Measurements from ENCODE around the gene HDAC4.
"Not testable (repeated sequence)": the region's sequence is repeated elsewhere in the genome, so short reads cannot be mapped to it uniquely, and the experiment has no call there.

Gene HDAC4

DNA sequence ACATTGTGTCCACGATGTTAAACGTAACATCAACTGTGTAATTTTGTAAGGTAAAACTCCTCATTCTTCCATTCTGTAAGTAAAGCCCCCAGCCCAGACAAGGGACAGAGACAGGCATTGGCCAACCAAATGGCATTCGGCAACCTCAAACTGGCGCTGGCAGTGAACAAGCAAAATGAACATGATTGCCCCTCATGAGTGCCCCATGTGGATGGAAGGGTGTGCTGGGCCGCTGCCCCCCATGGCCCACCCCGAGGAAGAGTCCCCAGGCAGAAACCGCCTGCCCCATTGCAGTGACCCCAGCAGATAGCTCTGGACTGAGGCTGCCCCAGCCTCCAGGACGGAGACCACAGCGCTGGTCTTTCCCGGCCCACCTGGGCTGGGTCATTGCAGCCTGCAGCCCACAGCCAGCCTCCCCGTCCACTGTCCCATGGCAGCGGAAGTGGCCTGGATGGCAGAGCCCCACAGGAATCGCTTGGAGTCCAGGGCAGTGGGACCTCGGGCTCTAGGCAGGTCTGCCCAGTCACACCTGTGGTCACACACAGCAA is 220.2 kb downstream of the HDAC4 start:
- no peak for ATAC-seq

DNA sequence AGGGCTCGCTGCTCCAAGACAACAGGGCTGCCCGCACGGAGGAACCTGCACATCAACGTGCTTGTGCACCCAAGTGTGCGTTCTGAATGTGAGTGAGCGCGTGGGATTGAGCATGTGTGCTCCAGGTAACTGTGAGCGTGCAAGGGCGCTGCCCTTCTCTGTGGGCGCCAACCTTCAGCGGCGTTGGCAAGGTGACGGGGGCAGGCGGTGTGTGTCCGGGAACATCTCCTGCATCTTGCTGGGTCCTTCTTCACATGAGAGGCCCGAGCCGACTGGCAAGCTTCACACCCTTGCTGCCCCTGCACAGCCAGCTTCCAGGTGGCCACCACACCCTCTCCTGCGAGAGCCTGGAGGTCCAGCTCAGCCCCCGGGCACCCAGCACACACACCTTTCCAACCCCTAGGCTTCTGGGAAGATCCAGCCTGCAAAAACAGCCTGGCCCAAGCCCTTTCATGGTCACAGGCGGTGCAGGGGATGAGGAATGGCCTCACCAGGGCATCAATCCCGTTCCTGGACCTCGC is 220.9 kb downstream of the HDAC4 start:
- no peak for ATAC-seq

DNA sequence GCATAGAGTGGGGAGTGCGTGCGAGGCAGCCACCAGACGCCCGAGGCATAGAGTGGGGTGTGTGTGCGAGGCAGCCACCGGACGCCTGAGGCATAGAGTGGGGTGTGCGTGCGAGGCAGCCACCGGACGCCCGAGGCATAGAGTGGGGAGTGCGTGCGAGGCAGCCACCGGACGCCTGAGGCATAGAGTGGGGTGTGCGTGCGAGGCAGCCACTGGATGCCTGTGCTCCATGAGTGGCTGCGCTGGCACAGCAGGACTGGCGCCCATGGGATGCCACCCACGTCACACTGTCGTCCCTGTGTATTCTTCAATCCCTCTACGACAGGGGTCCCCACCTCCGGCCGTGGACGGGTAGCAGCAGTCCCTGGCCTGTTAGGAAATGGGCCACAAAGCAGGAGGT is 221.9 kb downstream of the HDAC4 start:
- ATAC-seq = no peak

DNA sequence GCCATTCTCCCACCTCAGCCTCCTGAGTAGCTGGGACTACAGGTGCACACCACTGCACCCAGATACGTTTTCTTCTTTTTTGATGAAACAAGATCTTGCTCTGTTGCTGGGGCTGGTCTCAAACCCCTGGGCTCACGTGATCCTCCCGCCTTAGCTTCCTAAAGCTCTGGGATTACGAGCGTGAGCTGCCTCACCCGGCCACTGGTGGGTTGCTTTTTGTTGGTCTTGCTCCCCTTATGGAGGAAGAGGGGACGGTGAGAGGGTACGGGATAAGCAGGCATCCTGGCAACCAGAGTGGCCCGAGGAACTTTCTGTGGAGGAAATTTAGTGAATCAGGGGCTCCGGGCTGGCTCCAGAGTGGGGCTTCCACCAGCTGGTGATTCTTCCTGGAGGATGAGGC is 222.3 kb downstream of the HDAC4 start:
- ATAC-seq = no peak

DNA sequence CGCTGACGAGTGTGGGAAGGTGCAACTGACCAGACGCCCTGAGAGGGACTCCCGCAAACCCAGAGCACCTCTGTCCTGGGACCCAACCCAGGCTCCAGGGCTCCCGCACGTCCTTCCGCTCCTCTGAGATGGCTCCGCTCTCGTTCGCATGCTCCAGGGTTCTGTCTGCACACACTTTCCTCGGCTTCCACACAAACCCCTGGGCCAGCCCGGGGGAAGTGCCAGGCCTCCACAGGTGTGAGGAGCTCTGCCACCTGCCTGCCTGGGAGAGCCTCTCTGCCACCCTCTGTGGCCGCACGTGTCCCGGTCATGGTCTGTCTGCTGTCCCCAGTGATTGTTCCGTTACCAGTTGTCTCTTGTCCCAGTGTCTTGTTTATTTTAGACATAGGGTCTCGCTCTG is 222.9 kb downstream of the HDAC4 start:
- ATAC-seq = no peak

- no peak for ATAC-seq
Observed at GRCh38 chr2:239177325-239177724, 223.5 kb downstream of the HDAC4 start.

- ATAC-seq = not testable (repeated sequence)
Observed at GRCh38 chr2:239176138-239176803, 224.5 kb downstream of the HDAC4 start.

GRCh38 chr2:239175181-239175580 is 225.6 kb downstream of the HDAC4 start:
- no peak for ATAC-seq

DNA sequence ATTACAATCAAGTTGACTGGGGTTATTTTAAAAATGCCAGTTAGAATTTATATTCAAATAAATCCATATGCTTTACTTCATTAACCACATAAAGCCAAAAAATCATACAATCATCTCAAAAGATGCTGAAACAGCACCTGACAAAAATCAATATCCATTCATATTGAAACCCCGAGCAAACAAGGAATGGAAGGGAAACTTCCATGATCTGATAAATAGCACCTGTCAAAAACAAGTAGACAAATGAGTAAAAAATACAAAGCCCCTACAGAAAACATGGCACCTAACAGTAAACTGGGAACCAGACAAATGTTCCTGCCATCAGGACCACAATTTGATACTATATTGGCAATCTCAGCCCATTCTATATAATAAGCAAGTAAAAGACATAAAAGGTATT is 227.5 kb downstream of the HDAC4 start:
- no peak for ATAC-seq

DNA sequence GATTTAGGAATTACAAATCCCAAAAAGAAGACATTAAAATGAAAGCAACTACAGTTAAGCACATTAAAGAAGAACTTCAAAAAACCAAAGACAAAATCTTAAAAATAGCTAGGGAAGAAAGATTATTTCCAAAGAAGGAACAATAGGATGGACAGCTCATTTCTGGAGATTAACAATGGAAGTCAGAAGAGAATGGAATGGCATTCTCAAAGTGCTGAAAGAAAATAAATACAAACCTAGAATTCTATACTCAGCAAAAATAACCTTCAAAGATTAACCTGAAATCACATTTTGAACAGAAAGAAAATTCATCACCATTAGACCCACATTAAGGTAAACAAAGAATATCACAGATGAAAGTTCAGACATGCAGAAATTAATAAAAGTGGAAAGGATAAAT is 229.2 kb downstream of the HDAC4 start:
- no peak for ATAC-seq

GRCh38 chr2:239169311-239170048 is 231.3 kb downstream of the HDAC4 start:
- ATAC-seq = no peak

DNA sequence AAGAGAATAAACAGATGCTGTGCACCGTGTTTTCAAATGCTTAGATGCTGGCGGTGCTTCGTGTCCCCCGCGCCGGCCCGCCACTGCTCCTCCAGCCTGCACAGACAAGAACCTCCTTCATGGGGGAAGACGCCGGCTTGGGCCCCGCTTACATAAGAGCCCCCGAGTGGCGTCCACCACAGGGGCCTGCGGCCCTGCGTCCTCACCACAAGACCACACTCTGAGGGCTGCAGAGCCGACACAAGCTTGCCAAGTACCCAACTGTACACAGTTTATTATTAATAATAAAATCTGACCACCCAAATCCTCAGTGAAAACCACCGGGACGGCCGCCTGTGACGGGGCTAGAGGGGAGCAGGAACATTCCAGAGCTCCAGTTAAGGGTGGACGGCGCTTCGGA is 232.2 kb downstream of the HDAC4 start:
- ATAC-seq = no peak

GRCh38 chr2:239167766-239168444 is 232.9 kb downstream of the HDAC4 start:
- ATAC-seq = no peak

- no peak for ATAC-seq
Observed at GRCh38 chr2:239167011-239167673, 233.7 kb downstream of the HDAC4 start.

- no peak for ATAC-seq
Observed at GRCh38 chr2:239166201-239166834, 234.5 kb downstream of the HDAC4 start.

DNA sequence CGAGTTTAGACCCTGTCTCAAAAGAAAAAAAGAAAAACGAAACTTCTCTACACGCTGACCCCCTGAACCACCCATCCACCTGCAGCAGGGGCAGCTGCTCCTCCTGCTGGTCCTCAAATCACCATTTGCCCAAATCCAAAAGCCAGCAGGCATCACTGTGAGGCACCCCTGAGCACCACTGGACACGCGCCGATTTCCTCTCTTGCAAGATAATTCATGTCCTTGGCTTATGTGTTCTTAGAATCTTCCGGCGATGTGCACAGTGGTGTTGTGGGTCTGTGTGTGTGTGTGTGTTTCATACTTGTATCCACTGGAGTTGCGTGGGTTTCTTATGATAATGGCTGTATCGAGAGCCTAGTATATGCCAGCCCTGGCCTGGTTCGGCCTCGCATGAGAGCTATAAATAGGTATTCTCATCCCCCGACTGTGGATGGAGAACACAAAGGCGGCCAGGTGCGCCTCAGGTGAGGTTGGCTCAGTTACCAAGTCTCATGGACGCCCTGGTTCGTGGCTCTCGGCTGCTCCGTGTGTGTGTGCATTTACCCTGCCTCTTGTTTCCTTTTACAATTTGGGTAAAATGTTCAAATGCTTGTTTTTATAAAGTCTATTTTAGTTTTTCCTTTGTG is 235.5 kb downstream of the HDAC4 start:
- no peak for ATAC-seq

GRCh38 chr2:239164335-239164871 is 236.4 kb downstream of the HDAC4 start:
- no peak for ATAC-seq

DNA sequence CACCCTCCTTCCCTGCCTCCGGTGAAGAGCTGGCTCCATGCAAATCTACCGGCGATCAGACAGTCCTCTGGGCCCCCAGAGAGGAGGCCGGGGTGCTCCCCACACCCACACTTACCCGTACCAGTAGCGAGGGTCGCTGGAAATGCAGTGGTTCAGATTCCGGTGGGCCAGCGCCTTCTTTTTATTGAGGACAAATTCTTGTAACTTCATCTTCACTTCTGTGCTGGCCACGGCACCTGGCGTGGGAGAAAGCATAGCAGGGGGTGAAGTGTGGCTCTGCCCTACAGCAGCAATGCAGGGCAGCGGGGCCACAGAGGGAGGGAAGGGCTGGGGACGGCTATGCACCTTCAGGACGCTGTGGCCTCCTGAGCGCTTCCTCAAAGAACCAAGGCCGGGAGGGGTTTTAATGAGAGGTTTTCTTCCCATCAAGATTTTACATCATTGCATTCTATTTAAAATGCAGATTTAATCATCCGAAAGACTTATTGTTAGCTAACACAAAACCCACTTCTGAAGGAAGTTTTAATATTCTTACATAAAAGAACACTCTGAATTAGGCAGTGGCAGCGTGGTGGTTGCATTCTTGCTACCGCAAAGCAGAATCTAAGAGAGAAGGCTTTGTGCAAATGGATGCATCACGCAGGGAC is 237.0 kb downstream of the HDAC4 start:
- ATAC-seq = no peak

GRCh38 chr2:239162976-239163687 is 237.7 kb downstream of the HDAC4 start:
- ATAC-seq = no peak

DNA sequence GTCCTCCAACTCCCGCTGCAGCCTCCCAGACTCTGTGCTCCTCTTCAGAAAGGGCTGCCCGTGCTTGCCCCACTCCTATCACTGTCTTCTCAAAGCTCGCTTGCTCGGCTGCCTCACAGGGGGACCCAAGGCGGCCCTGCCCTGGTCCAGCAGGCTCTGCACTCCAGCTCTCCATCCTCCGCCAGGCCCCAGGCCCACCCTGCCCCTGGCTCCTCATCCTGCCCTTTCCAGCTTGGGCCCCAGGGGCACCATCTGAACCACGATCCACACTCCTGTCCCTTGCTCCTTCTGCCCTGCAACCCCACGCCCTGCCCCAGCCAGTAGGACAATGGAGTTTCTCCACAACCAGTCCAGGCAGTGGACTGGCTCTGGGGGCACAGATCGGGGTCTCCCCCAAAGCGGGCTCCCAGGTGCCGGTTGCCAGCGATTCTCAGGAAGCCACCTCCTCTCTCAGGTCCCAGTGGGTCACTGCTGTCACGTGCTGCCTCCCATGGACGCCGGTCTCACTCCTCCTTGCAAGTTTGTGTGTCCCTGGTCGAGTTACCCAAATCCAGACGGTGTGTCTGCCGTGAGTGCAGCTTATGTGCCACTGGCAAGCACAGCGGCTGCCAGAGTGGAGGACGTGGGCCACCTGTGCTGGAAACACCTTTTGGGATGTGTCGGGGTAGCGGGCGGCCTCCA is 238.5 kb downstream of the HDAC4 start:
- ATAC-seq = no peak

Measured in activated CD4-positive, CD25-positive, alpha-beta regulatory T cell treated with anti-CD3 and anti-CD28 coated beads, Interleukin-2, amount 50 U/mL, for 24 hours (primary cell).